Muscle layer of colon (tissue), 2 donors: ENCODE measurements around the gene CES1.
"Not testable (repeated sequence)": the region's sequence is repeated elsewhere in the genome, so short reads cannot be mapped to it uniquely, and the experiment has no call there.

Experiments
- H3K27ac ChIP-seq: one replicate; pipeline ENCODE4 v1.7.0; 2013; ENCODE audit warnings: low read depth, mild to moderate bottlenecking, low read length, moderate library complexity
- H3K27me3 ChIP-seq, 2 donors: one replicate each; pipeline ENCODE4 v1.7.0; 2013; ENCODE audit warnings: low read length in 2 of 2, mild to moderate bottlenecking in 2 of 2; ENCODE audit not compliant: insufficient read depth in 2 of 2, control insufficient read depth in 1 of 2
- H3K36me3 ChIP-seq: one replicate; pipeline ENCODE4 v1.7.0; 2013; ENCODE audit warnings: mild to moderate bottlenecking, low read length; ENCODE audit not compliant: insufficient read depth
- H3K4me1 ChIP-seq: one replicate; pipeline ENCODE4 v1.7.0; 2013; ENCODE audit warnings: mild to moderate bottlenecking, low read length; ENCODE audit not compliant: insufficient read depth
- H3K4me3 ChIP-seq, 2 donors: one replicate each; pipeline ENCODE4 v1.7.0; 2013; ENCODE audit warnings: low read length in 2 of 2, low read depth in 1 of 2, mild to moderate bottlenecking in 1 of 2, moderate library complexity in 1 of 2
- H3K9ac ChIP-seq: one replicate; pipeline ENCODE4 v1.7.0; 2013; ENCODE audit warnings: low read length
- H3K9me3 ChIP-seq: one replicate; pipeline ENCODE4 v1.7.0; 2013; ENCODE audit warnings: mild to moderate bottlenecking, low read length
- donor health status: abdominal sarcoma.
- donor health status: Adenocarcinoma of cecum.

The CES1 gene

DNA sequence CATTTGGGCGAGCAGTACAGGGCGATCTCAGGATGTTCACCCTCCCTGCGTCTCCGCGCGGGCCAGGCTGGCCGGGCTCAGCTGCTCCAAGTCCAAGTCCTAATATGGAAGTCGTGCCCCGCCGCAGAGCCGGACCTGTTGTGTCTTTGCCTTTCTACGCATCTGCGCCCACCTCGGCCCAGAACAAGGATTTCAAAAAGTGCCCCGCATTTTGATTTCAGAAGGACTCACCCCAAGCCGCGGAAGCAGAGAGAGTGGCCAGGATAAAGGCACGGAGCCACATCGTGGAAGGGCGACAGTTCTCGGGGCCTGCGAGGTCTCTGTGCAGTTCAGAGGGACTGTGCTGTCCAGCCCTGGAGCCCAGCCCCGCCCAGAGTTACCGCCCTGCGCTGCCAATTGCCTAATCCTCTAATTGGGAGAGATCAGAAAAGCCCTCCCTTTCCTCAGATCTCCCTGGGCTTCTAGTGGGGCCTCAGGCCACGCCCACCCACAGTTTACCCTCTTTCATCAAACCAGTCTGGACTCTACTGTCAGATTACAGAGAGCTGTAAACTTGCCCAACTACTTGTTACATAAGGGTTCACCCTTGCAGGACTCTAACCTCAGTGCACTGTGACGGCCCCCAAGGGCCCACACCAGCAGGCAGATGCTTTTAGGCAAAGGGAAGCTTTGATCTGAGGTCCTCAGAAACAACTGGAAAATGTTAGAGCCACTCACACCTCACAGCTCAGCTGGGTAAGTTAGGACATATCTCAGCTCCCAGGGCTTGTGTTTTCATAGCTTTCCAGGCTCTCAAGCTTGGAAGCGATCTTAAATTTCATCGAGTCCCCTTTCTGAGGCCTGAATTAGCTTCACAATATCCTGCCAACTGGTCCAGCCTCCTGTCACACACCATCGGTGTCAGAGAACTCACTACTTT, at the start of gene CES1:
Gene CES1, minus strand, starts transcription at position 324 of the 919 bp plus-strand sequence. Its CDS starts 41 bp downstream, at position 283.
- H3K4me3 ChIP-seq = peak within 1 kb of the TSS; percentile 20 to 56

DNA sequence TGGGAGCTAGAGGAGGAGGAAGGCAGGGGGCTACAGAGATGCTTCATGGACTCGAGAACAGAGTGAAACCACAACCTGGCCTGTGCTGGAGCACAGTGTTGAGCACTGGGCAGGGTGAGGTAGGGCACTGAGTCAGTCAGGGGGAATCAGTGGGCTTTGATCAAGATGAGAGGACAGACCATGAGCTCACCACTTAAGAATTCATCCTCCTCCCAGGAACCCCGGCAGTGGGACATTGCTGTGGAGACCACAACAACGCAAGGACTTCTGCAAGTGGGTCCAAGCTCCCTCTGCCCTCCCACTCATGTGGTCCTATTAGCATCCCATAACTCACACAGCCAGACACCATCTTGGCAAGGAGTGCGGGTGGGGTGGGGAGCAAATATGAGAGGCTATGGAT, 44.0 kb upstream of the CES1 start:
- H3K27ac ChIP-seq = no peak overlapping the region
- H3K4me3 ChIP-seq = no peak overlapping the region
- no peaks in the 10 kb centered on the region for H3K36me3 ChIP-seq
- H3K27me3 ChIP-seq = no peaks in the 10 kb centered on the region
- H3K9me3 ChIP-seq = no peaks in the 10 kb centered on the region
- no peaks in the 10 kb centered on the region for H3K4me1 ChIP-seq
- H3K9ac ChIP-seq = no peak overlapping the region

More for the DNA sequence above, at the start of gene CES1:
- no peaks in the 10 kb centered on the region for H3K36me3 ChIP-seq
- H3K27me3 ChIP-seq = no peaks in the 10 kb centered on the region
- peaks cover 3% of the 10 kb centered on the region for H3K4me1 ChIP-seq
- H3K27ac ChIP-seq = peak within 1 kb of the TSS; percentile 80
- peak within 1 kb of the TSS; percentile 84 for H3K9ac ChIP-seq
- H3K9me3 ChIP-seq = no peaks in the 10 kb centered on the region

DNA sequence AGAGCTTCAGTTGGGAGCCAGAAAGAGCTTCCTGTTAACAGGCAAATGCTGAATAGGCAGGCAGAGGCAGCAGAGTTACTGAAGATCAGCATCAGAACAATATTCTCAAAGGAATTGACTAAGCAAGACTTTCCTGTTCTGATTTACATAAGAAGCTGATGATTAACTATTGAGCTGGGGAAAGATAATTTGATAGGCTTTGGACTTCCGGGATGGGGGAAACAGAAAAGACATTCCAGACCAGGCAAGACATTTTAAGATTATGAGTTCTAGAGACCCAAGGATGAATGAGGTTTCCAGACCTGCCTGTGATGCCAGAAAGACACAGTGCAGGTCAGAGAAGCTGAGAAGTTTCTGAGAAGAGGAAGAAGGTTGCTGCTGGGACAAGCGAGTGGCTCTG, 42.4 kb upstream of the CES1 start, which contains the start of gene CES5A:
Gene CES5A, minus strand, starts transcription at position 101 of the 400 bp plus-strand sequence. CDS start 152 bp downstream, outside the sequence.
- no peaks in the 10 kb centered on the region for H3K4me1 ChIP-seq

DNA sequence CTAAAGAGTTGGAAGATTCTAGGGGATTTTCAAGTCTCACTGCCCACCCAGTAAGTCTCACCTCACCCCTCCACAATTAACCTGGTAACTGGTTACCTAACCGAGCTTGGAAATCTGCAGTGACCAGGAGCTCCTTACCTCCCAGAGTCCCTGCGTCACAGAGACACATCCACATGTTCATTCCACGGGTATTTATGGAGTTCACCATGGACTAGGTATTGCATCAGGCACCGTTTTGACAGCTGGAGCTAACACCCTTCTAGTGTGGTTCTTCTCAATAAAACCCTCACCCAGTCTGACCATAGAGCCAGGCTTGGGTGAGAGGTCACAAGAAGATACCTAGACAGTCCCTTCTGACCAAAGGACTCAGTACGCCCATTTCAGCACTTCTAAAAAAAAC, 40.2 kb upstream of the CES1 start:
- Histone ChIP-seq H3K27ac (no peak overlapping the region), H3K36me3 (no peaks in the 10 kb centered on the region), H3K9me3 (no peaks in the 10 kb centered on the region)

More for the DNA sequence above, 42.4 kb upstream of the CES1 start, which contains the start of gene CES5A:
- Histone ChIP-seq H3K27me3 (no peaks in the 10 kb centered on the region), H3K9me3 (no peaks in the 10 kb centered on the region), H3K27ac (no peak within 1 kb of the TSS), H3K36me3 (no peaks in the 10 kb centered on the region), H3K4me3 (no peak within 1 kb of the TSS), H3K9ac (no peak within 1 kb of the TSS)

DNA sequence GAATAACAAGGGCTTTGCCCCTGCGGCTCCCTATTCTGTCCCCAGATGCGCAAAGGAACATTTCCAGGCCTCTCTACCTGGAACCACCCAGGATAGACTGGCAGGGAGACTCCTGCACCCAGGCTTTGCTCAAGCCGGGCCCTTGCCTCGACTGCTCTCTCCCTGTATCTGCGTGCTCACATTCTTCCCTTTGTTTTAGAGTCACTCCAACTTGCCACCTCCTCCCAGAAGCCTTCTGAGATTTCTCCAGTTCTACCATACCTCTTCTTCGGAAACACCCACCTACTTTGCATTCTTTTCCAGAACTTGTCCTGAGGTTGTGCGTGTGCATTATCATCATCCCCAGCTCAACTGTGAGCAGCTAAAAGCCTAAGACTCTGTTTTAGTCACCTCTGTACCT, 39.2 kb upstream of the CES1 start:
- H3K9me3 ChIP-seq = no peaks in the 10 kb centered on the region
- H3K4me3 ChIP-seq = no peak overlapping the region
- no peaks in the 10 kb centered on the region for H3K27me3 ChIP-seq
- no peaks in the 10 kb centered on the region for H3K4me1 ChIP-seq
- no peaks in the 10 kb centered on the region for H3K36me3 ChIP-seq
- H3K9ac ChIP-seq = no peak overlapping the region
- no peak overlapping the region for H3K27ac ChIP-seq

More for the DNA sequence above, 40.2 kb upstream of the CES1 start:
- H3K9ac ChIP-seq = no peak overlapping the region
- no peaks in the 10 kb centered on the region for H3K4me1 ChIP-seq
- no peaks in the 10 kb centered on the region for H3K27me3 ChIP-seq
- H3K4me3 ChIP-seq = no peak overlapping the region

DNA sequence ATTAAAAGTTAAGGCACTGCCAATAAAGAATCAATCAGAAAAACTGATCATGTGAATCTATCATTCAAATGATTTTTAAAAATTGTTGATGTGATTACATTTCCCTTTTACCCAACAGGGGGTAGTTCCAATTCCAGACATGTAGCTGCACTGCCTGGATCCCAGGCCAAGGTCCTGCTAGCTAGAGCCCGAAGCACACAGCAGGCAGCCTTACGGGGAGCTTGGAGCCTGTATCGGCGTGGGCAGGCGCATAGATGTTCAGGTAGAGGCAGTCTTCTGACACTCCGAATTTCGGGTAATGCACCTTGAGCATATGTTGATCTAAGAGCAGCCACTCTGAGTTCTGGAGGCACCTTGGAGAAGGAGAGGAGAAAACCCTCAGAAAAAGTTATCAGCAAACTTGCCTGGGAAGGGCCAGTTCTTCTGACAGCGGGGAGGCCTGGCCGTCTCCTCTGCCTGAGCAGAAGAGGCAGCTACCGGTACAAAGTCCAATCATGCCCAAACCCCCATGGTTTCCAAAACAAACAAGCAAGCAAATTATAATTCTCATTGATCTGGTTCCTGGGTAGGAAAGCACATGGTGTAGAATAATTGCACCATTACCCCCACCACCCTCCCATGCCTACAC, 38.6 kb upstream of the CES1 start:
- no peaks in the 10 kb centered on the region for H3K9me3 ChIP-seq
- no peaks in the 10 kb centered on the region for H3K27me3 ChIP-seq
- no peak overlapping the region for H3K9ac ChIP-seq

DNA sequence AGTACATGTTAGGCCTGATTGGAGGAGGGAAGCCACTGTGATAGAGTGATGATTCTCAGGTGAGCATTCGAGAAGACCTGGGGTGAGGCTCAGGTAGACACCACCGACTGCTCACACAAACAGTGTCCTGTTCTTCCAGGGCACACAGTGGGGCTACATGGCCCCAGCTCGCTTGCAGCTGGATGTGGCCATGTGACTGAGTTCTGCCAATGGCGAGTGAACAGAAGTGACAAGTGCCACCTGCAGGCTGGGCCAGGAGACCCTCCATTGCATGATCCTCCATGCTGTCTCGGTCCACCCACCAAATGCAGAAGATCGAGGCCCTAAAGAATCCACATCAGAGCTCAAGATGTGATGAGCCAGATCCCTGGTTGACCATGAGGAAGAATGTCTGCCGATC, 36.1 kb upstream of the CES1 start:
- Histone ChIP-seq H3K4me3 (no peak overlapping the region), H3K27me3 (no peaks in the 10 kb centered on the region), H3K4me1 (no peaks in the 10 kb centered on the region), H3K27ac (no peak overlapping the region), H3K9ac (no peak overlapping the region), H3K9me3 (no peaks in the 10 kb centered on the region), H3K36me3 (no peaks in the 10 kb centered on the region)

More for the DNA sequence above, 38.6 kb upstream of the CES1 start:
- Histone ChIP-seq H3K4me3 (no peak overlapping the region), H3K4me1 (no peaks in the 10 kb centered on the region), H3K27ac (no peak overlapping the region), H3K36me3 (no peaks in the 10 kb centered on the region)

DNA sequence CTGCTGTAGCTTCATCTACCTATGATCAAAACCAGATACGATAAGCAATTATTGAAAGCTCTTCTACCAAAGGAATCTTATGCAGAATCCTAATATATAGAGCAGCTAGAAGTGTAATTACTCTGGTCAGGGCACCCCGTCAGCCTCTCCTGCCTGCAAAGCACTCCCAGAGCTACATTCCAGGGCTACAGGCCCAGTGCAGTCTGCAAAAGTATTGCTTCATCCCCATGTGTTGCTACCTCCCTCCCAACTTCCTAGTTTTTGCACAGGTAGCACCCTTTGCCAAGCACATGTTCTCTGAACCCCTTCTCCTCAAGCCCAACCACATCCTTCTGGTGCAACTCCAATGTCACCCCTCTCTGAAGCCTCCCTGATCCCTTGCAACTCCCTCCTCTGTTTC, 35.2 kb upstream of the CES1 start:
- H3K9ac ChIP-seq = no peak overlapping the region
- no peaks in the 10 kb centered on the region for H3K36me3 ChIP-seq
- H3K27ac ChIP-seq = no peak overlapping the region
- H3K4me1 ChIP-seq = no peaks in the 10 kb centered on the region
- no peak overlapping the region for H3K4me3 ChIP-seq
- no peaks in the 10 kb centered on the region for H3K27me3 ChIP-seq
- no peaks in the 10 kb centered on the region for H3K9me3 ChIP-seq

DNA sequence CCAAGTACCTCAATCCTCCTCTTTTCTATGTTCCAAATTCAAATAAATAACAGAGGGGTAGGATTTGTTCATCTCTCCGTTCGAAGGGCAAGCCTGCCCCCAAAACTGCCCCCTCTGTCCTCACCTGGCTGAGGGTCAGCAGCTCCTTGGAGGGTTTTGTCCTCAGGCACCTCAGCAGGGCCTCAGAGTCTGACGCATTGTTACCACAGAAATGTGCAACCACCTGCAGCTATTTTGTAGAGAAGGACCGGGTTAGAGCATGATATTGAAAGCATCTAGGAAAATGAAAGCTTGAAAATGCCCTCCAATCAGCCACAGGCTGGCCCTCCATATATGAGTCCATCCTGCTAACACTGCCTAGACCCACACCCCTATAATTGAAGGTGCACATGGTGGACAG, 28.4 kb upstream of the CES1 start:
- Histone ChIP-seq H3K9me3 (no peaks in the 10 kb centered on the region), H3K4me3 (no peak overlapping the region), H3K4me1 (no peaks in the 10 kb centered on the region), H3K27me3 (no peaks in the 10 kb centered on the region), H3K9ac (no peak overlapping the region), H3K27ac (no peak overlapping the region), H3K36me3 (no peaks in the 10 kb centered on the region)

DNA sequence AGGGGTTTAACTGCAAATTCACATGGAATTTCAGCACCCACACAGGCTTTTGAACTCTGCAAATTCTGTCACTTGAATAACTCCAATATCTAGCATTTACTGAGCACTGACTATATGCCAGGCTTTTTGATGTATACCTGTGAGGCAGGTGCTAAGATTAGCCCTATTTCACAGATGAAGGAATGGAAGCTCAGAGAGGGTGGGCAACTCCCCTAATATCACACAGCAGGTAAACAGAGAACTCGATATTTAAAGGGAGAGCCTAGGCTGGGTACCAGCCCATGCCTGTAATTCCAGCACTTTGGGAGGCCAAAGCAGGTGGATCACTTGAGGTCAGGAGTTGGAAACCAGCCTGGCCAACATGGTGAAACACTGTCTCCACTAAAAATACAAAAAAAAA, 24.8 kb upstream of the CES1 start:
- H3K4me1 ChIP-seq, H3K4me3 ChIP-seq, H3K27me3 ChIP-seq, H3K9ac ChIP-seq, H3K36me3 ChIP-seq, H3K9me3 ChIP-seq, H3K27ac ChIP-seq: not testable (repeated sequence)

DNA sequence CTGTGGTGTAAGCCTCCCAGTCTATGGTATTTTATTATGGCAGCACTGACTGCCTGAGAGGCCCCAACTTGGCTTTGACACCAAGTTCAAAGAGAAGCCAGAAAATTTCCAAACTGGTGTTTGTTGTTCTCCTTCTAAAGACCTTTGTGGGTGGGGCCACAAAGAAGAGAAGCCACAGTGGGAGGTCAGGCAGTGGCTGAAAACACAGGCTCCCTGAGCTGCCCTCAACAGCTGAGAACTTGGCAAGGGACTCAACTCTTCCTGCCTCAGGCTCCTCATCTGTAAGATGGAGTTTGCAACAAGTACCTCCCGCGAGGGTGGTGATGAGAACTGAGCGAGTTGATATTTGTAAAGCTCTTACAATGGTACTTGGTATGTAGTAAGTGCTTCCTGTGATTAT, 24.1 kb upstream of the CES1 start:
- Histone ChIP-seq H3K9me3 (no peaks in the 10 kb centered on the region), H3K9ac (no peak overlapping the region), H3K4me1 (no peaks in the 10 kb centered on the region), H3K36me3 (no peaks in the 10 kb centered on the region), H3K27ac (no peak overlapping the region), H3K4me3 (no peak overlapping the region), H3K27me3 (no peaks in the 10 kb centered on the region)
